Endothelial cell of umbilical vein (primary cell): ENCODE data around the gene BPIFB3. TPM values are rescaled to one million over a fixed set of nuclear protein-coding genes. Genes with fewer than 3 reads are reported as not detected.

Experiments
- BruUV-seq: library from RNA; stranded (reverse); fragments of 400-500 nt; replicated peaks from 2 replicates; lab custom pipeline; 2021; lab: Mats Ljungman, UMichigan
- CTCF ChIA-PET: fragments of 300-600, 350-600 bp; sonication (Branson Sonifier 250); formaldehyde crosslinking; loops from one replicate; lab custom pipeline; 2021; ENCODE audit warnings: antibody characterized with exemption, inconsistent platforms; lab: Charles Lee
- POLR2A ChIA-PET: fragments of 300-600, 350-600 bp; sonication (Branson Sonifier 250); formaldehyde crosslinking; loops from one replicate; lab custom pipeline; 2021; ENCODE audit warnings: antibody characterized with exemption, inconsistent platforms; lab: Charles Lee
- DNase-seq: peaks from one replicate; pipeline ENCODE4 v3.0.0-alpha.2; 2011; ENCODE audit warnings: low read depth, low spot score
- FAIRE-seq: peaks from 2 replicates; lab custom pipeline; 2011; peaks lifted over from hg19 to GRCh38; lab: Jason Lieb, UNC
- H2AFZ ChIP-seq: 2 replicates; pipeline ENCODE4 v1.6.0; 2012; ENCODE audit warnings: low read depth, low read length, control low read depth, inconsistent platforms
- H3K27ac ChIP-seq: 2 replicates; pipeline ENCODE4 v1.5.1; 2011; ENCODE audit warnings: low read depth, mild to moderate bottlenecking, control low read depth, low read length, moderate library complexity; ENCODE audit not compliant: insufficient read depth
- H3K27me3 ChIP-seq, 2 experiments: 2 replicates each; pipeline versions ENCODE4 v1.6.0 to v1.6.1; 2011; ENCODE audit warnings: low read length in 2 of 2, mixed read lengths in 1 of 2; ENCODE audit not compliant: control insufficient read depth in 2 of 2, insufficient read depth in 2 of 2
- H3K36me3 ChIP-seq, 2 experiments: 2 replicates in 1 of 2; 3 replicates in 1 of 2; pipeline ENCODE4 v1.5.1; 2011; ENCODE audit warnings: low read length in 2 of 2, mild to moderate bottlenecking in 1 of 2, moderate library complexity in 1 of 2; ENCODE audit not compliant: control insufficient read depth in 2 of 2, insufficient read depth in 2 of 2; ENCODE audit errors: extremely low read depth in 1 of 2
- H3K4me1 ChIP-seq: 3 replicates; pipeline ENCODE4 v1.5.1; 2011; ENCODE audit warnings: mild to moderate bottlenecking, low read length; ENCODE audit not compliant: control insufficient read depth, insufficient read depth; ENCODE audit errors: extremely low read depth
- H3K4me2 ChIP-seq: 2 replicates; pipeline ENCODE4 v1.6.1; 2011; ENCODE audit warnings: low read length, control low read depth, mixed read lengths; ENCODE audit not compliant: insufficient read depth
- H3K4me3 ChIP-seq, 3 experiments: fragments of 200-600 bp in 1 of 3; sonication (generic), shearing (Covaris generic) in 1 of 3; replicated peaks in 1 of 3; 2 replicates each; pipeline ENCODE4 v1.5.1; 2011 to 2016; ENCODE audit warnings: control low read depth in 3 of 3, low read length in 3 of 3, mild to moderate bottlenecking in 2 of 3, inconsistent platforms in 1 of 3, low read depth in 1 of 3, moderate library complexity in 1 of 3; ENCODE audit not compliant: insufficient read depth in 1 of 3
- H3K79me2 ChIP-seq: 2 replicates; pipeline ENCODE4 v1.6.0; 2012; ENCODE audit warnings: low read length, inconsistent platforms; ENCODE audit not compliant: control insufficient read depth, insufficient read depth
- H3K9ac ChIP-seq: replicated peaks from 2 replicates; pipeline ENCODE3; 2011; ENCODE audit warnings: low read length, control low read depth; ENCODE audit not compliant: insufficient read depth; ENCODE audit errors: extremely low read depth
- H3K9me1 ChIP-seq: replicated peaks from 3 replicates; pipeline ENCODE4 v1.6.0; 2011; ENCODE audit warnings: mild to moderate bottlenecking, low read length; ENCODE audit not compliant: control insufficient read depth, insufficient read depth; ENCODE audit errors: extremely low read depth
- H3K9me3 ChIP-seq: replicated peaks from 2 replicates; pipeline ENCODE4 v1.5.1; 2012; ENCODE audit warnings: low read length, inconsistent platforms; ENCODE audit not compliant: control insufficient read depth, insufficient read depth
- H4K20me1 ChIP-seq: replicated peaks from 2 replicates; pipeline ENCODE3; 2011; ENCODE audit warnings: mild to moderate bottlenecking, low read length; ENCODE audit not compliant: control insufficient read depth, insufficient read depth; ENCODE audit errors: extremely low read depth
- EZH2 ChIP-seq: IDR thresholded peaks from 2 replicates; pipeline ENCODE4 v1.6.1; 2012; ENCODE audit warnings: borderline replicate concordance, low read depth, mild to moderate bottlenecking, moderate library complexity, low read length, inconsistent platforms; ENCODE audit not compliant: severe bottlenecking
- FOS ChIP-seq: IDR thresholded peaks from 2 replicates; pipeline ENCODE4 v1.6.1; 2011; ENCODE audit warnings: mild to moderate bottlenecking, low read length, moderate library complexity, borderline replicate concordance; ENCODE audit not compliant: insufficient read depth
- GATA2 ChIP-seq: IDR thresholded peaks from 2 replicates; pipeline ENCODE4 v1.7.0; 2011; ENCODE audit warnings: low read depth, mild to moderate bottlenecking, moderate library complexity, mixed read lengths, low read length; ENCODE audit not compliant: insufficient read length, insufficient read depth
- JUN ChIP-seq: IDR thresholded peaks from 2 replicates; pipeline ENCODE4 v1.6.1; 2011; ENCODE audit warnings: borderline replicate concordance, low read depth; ENCODE audit not compliant: insufficient read length, insufficient read depth
- MAX ChIP-seq: IDR thresholded peaks from 2 replicates; pipeline ENCODE4 v1.6.1; 2011; ENCODE audit not compliant: insufficient read depth, insufficient read length
- MYC ChIP-seq: IDR thresholded peaks from one replicate; pipeline ENCODE4 v1.6.1; 2011; ENCODE audit warnings: mild to moderate bottlenecking, low read depth, low read length
- POLR2A ChIP-seq: IDR thresholded peaks from 2 replicates; pipeline ENCODE4 v1.6.1; 2012; ENCODE audit warnings: low read depth, mild to moderate bottlenecking, control low read depth, low read length
- POLR2AphosphoS5 ChIP-seq: IDR thresholded peaks from 2 replicates; pipeline ENCODE4 v1.6.1; 2012; ENCODE audit warnings: low read depth, mild to moderate bottlenecking, control low read depth, low read length, moderate library complexity; ENCODE audit not compliant: insufficient read depth
- dilution Hi-C: fragments of 300-500 bp; cut with MboI; formaldehyde crosslinking; loops from one replicate; pipeline ENCODE4 v1.15.0; 2019; ENCODE audit warnings: low sequenced_read_pairs; ENCODE audit not compliant: extremely low pct_ligation_motif_present
- intact Hi-C: fragments of 100-400 bp; cut with micrococcal nuclease; formaldehyde crosslinking; loops from one replicate; pipeline ENCODE4 v1.10.0; 2022
- polyA plus RNA-seq, 4 experiments: library from polyadenylated mRNA; depleted of rRNA in 3 of 4; stranded (reverse) in 3 of 4; unstranded in 1 of 4; fragments of >200 nt; gene quantifications; 2 replicates each; pipeline versions ENCODE4 v1.2.1 to v1.2.3, GENCODE V29; 2011 to 2012; ENCODE audit warnings: missing spikeins in 1 of 4
- total RNA-seq: library from RNA; stranded (reverse); gene quantifications from 2 replicates; pipeline ENCODE4 v1.2.3, GENCODE V29; 2021
- TF ChIP-seq, protein P1 (sequence below), 2 donors: IDR thresholded peaks; 1 replicate in 1 of 2; 2 replicates in 1 of 2; pipeline ENCODE4 v1.5.1; 2011; ENCODE audit warnings: low read length in 2 of 2, mild to moderate bottlenecking in 2 of 2, moderate library complexity in 2 of 2, control low read depth in 1 of 2, inconsistent platforms in 1 of 2, low read depth in 1 of 2; ENCODE audit not compliant: insufficient read depth in 1 of 2; ENCODE audit errors: extremely low read depth in 1 of 2

Gene BPIFB3
- total and polyA plus RNA-seq, 2 donors (not counting 3 experiments of a cell fraction or from before 2014, with no cell fraction given), result not detected

GRCh38 chr20:33034901-33035492 lies 18.7 kb upstream of the BPIFB3 start:
- DNase-seq, result no peak
- H3K9ac ChIP-seq, result no peak overlapping the region
- dilution Hi-C loops (no loop called here), intact Hi-C loops (no loop called here)
- no peak overlapping the region for H3K4me3 ChIP-seq
- no peak overlapping the region for H3K4me2 ChIP-seq
- no peaks in the 10 kb centered on the region for H3K9me1 ChIP-seq
- TF ChIP-seq MAX, result no peak
- TF ChIP-seq, protein P1, sequence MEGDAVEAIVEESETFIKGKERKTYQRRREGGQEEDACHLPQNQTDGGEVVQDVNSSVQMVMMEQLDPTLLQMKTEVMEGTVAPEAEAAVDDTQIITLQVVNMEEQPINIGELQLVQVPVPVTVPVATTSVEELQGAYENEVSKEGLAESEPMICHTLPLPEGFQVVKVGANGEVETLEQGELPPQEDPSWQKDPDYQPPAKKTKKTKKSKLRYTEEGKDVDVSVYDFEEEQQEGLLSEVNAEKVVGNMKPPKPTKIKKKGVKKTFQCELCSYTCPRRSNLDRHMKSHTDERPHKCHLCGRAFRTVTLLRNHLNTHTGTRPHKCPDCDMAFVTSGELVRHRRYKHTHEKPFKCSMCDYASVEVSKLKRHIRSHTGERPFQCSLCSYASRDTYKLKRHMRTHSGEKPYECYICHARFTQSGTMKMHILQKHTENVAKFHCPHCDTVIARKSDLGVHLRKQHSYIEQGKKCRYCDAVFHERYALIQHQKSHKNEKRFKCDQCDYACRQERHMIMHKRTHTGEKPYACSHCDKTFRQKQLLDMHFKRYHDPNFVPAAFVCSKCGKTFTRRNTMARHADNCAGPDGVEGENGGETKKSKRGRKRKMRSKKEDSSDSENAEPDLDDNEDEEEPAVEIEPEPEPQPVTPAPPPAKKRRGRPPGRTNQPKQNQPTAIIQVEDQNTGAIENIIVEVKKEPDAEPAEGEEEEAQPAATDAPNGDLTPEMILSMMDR (IDR thresholded peaks at IDR 0.05; ENCODE audit: extremely low read depth in 1 of 2, insufficient read depth in 1 of 2, low read depth in 1 of 2, low read length in 2 of 2), result no peak
- TF ChIP-seq EZH2, result no peak
- TF ChIP-seq GATA2, result no peak
- no peak for TF ChIP-seq JUN
- no peak for TF ChIP-seq FOS
- no peak for TF ChIP-seq POLR2AphosphoS5
- TF ChIP-seq POLR2A, result no peak
- TF ChIP-seq MYC, result no peak
- H3K9me3 ChIP-seq, result no peaks in the 10 kb centered on the region
- H3K4me1 ChIP-seq, result no peaks in the 10 kb centered on the region
- H3K27ac ChIP-seq, result no peak overlapping the region
- H3K27me3 ChIP-seq, result no peaks in the 10 kb centered on the region
- H2AFZ ChIP-seq, result no peak overlapping the region
- BruUV-seq, result no TSS peak
- FAIRE-seq, result no peak
- ChIA-PET CTCF (no interaction called here), POLR2A (no interaction called here)
- no peaks in the 10 kb centered on the region for H3K36me3 ChIP-seq
- no peaks in the 10 kb centered on the region for H3K79me2 ChIP-seq
- no peaks in the 10 kb centered on the region for H4K20me1 ChIP-seq
